Measurements from ENCODE around the gene PIGR.

Gene PIGR

DNA sequence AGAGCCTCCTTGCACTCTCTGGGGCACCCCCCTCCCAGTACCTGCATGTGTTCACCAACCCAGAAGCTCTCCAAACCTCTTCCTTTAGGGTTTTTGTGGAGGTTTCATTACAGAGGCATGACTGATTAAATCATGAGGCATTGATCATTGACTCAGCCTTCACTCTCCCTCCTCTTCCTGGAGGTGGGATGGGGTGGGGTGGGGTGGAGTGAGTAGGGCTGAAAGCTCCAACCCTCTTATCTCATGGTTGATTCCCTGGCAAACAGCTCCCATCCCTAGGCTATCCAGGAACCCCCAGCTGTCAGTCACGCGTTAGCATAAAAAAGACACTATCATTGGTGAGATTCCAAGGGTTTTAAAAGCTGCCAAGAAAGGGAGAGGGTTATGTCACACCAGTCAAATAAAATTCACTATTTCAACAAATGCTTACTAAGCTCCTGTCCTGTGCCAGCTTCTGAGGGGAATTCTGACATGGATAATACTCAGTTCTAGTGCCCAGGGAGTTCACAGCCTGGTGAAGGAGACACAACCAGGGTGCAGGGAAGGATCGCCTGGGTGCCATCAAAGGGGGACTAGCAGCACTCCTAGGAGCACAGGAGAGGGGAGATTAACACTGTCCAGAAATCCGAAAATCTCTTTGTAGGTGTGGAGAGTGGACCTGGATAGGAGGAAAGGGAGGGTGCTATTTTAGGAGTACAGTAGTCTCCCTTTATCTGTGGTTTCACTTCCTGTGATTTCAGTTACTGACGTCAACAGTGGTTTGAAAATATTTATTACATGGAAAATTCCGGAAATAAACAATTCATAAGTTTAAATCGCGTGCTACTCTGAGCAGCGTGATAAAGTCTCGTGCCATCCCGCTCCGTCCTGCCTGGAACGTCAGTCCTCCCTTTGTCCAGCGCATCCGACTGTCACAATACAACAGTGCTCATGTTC, 55.9 kb downstream of the PIGR start:
- no peak for DNase-seq (ENCODE audit: low read depth in 2 of 2)

DNA sequence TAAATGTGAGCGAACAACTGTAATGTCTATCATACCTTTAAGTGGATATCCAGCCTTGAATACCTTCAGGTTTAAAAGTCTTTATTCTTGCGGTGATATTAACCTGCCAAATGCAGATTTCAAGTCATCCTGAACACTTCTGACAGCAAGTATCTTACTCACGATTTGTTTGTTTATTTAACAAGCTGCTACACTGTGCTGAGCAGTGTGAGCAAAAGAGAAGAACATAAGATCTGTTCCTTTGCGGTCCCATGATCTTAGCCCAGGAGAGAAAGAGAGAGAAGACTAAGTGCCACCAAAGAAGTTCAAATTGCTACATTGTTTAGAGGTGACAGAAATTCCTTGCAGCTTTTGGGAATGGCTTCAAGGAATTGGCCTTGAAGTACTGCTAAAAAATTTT, 58.6 kb downstream of the PIGR start:
- DNase-seq (ENCODE audit: low read depth in 2 of 2), result no peak

DNA sequence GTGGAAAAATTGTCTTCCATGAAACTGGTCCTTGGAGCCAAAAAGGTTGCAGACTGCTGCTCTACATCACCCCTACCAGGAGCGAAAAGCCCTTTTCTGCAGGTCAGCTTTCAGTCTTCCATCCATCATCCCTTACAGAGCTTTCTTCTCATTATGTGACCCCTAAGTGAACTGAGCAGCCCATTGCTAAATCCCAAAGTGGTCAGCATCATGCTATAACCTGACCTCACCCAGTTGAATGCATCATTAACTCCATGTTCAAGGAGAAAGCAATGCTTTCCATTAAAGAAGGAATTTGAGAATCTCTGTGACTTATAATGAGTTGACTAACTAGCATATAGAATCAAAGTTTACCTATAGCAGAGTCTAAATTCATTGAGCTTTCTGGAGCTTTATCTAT, 59.4 kb downstream of the PIGR start:
- DNase-seq (ENCODE audit: low read depth in 2 of 2), result no peak

DNA sequence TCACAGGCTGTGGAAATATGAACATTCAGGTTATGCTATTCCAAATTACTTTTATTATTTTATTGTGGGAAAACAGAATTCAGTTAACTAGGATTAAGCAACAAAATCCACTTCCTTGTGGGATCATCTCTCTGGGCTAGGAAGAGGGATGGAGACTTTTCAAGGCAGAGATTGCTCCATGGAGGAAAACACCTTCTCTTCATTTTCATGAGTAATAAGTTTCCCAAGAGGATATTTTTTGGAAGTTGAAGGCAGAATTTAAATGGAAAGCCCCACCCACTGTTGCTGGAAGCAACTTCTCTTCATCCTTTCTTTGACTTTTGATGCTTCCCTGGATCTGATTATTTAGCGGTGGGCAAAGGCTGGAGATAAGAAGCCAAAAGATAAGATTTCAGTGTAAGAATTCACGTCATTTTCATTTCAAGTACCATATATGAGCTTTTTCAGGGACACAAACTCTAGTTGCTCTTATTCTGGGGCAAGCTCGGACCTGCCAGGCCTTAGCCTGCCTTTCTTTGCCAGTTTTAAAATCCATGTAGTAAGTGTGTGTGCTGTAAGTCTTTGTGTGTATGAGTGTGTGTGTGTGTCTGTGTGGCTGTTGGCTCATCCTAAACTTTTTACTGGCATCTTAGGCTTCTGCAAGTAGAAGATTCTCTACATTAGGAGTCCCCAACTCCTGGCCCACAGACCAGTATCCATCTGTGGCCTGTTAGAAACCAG, 60.8 kb downstream of the PIGR start:
- DNase-seq (ENCODE audit: low read depth in 2 of 2), result no peak

DNA sequence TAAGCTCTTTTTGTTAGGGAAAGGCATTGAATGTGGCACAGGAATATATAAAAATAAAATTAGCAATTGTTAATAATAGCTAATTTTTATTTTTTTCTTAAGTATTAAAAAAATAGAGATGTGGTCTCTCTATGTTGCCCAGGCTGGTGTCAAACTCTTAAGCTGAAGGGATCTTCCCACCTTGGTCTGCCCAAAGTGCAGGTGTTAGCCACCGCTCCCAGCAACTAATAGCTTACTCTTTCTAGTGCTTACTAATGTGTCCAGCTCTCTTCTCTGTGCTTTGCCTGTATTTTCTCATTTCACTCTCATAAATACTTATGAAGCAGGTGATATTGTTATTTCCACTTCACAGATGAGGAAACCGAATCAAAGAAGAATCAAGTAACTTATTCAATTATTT, 62.4 kb downstream of the PIGR start:
- no peak for DNase-seq (ENCODE audit: low read depth in 2 of 2)

DNA sequence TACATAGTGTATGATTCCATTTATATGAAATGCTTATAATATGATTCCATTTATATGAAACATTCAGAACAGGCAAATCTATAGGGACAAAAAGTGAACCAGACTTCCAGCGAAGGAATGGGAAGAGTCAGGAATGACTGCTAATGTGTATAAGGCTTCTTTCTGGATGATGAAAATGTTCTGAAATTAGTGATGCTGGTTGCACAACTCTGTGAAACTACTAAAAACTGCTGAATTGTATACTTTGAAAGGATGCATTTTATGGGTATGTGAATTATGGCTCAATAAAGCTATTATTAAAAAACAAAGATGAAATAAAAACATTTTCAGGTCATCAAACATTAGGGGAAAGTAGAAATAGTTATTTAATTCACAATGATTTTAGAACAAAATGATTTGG, 63.1 kb downstream of the PIGR start:
- no peak for DNase-seq (ENCODE audit: low read depth in 2 of 2)

DNA sequence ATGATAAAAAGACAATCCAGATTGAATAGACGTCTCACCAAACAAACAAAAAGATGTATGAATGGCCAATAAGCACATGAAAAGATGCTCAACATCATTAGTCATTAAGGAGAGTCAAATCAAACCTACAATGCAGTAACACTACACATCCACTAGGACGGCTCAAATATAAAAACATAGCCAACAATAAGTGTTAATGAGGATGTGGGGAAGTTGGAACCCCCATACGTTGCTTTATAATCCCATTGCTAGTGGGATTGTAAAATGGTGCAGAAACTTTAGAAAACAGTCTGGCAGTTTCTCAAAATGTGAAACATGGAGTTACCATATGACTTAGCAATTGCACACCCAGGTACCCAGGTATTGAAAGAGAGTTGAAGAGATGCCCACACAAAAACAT, 63.7 kb downstream of the PIGR start:
- no peak for DNase-seq (ENCODE audit: low read depth in 2 of 2)

DNA sequence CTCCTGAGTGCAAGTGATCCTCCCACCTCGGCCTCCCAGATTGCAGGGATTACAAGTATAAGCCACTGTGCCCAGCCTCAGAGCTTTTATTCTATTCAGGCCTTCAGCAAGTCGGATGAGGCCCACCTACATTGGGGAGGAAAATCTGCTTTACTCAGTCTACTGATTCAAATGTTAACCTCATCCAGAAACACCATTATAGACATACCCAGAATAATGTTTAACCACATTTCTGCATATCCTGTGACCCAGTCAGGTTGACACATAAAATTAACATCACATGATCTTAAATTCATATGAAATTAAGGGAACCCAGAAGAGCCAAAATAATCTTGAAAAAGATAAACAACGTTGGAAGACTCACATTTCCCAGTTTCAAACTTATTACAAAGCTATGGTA, 66.0 kb downstream of the PIGR start:
- no peak for DNase-seq (ENCODE audit: low read depth in 2 of 2)
